ENCODE results near the gene OTUD7B. TPM values are rescaled to one million over a fixed set of nuclear protein-coding genes. Genes with fewer than 3 reads are reported as not detected.

OTUD7B gene
- total RNA-seq, 1 experiment from 2014 or later, result 11.5 TPM

- H3K4me1 ChIP-seq (ENCODE audit: insufficient read depth, low read length), result peaks cover 28% of the 10 kb centered on the region
- ChIA-PET POLR2A (ENCODE audit: unreplicated experiment) (no interaction called here), CTCF (interaction anchor here (0.6 kb wide), 1 partner anchor 38 kb away, joined by 3 read pairs; a partner anchor contains a TSS)
- TF ChIP-seq EZH2phosphoT487 (IDR thresholded peaks at IDR 0.05; ENCODE audit: borderline replicate concordance, low read length) (no peak), CTCF (conservative IDR thresholded peaks at IDR 0.05; ENCODE audit: low read depth, low read length) (no peak), EZH2 (IDR thresholded peaks at IDR 0.05; ENCODE audit: low read length, unreplicated experiment) (no peak)
- intact Hi-C loops (cut with micrococcal nuclease), result no loop called here
- peak overlapping the region; percentile 93 for H3K4me3 ChIP-seq (ENCODE audit: low read length)
- H3K27ac ChIP-seq (ENCODE audit: low read length), result no peak overlapping the region
- peaks cover 27% of the 10 kb centered on the region; the same call in 1 of the 2 replicates for H4K20me1 ChIP-seq (ENCODE audit: low read length)
- peaks cover 34% of the 10 kb centered on the region for H3K79me2 ChIP-seq (ENCODE audit: low read length)
- H3K9ac ChIP-seq (ENCODE audit: low read length), result no peak overlapping the region
- no peaks in the 10 kb centered on the region for H3F3A ChIP-seq (ENCODE audit: low read length, unreplicated experiment)
- H3K9me3 ChIP-seq (ENCODE audit: low read length), result no peaks in the 10 kb centered on the region
- H3K4me2 ChIP-seq (ENCODE audit: low read length), result peak overlapping the region; percentile 86
- H3K27me3 ChIP-seq (ENCODE audit: low read length), result no peaks in the 10 kb centered on the region
- ATAC-seq, result no peak
- no peak overlapping the region for H2AFZ ChIP-seq (ENCODE audit: low read length)
- no peak for DNase-seq
- BruUV-seq (replicated peaks), result no TSS peak
- peaks cover 53% of the 10 kb centered on the region for H3K36me3 ChIP-seq (ENCODE audit: low read depth, low read length)
- H3K9me2 ChIP-seq (replicated peaks; ENCODE audit: low read length), result no peaks in the 10 kb centered on the region
Observed at GRCh38 chr1:149925345-149925744, 85.2 kb downstream of the OTUD7B start.

- ATAC-seq (no peak), DNase-seq (no peak)
- TF ChIP-seq EZH2 (IDR thresholded peaks at IDR 0.05; ENCODE audit: low read length, unreplicated experiment) (no peak), EZH2phosphoT487 (IDR thresholded peaks at IDR 0.05; ENCODE audit: borderline replicate concordance, low read length) (no peak), CTCF (conservative IDR thresholded peaks at IDR 0.05; ENCODE audit: low read depth, low read length) (no peak)
- POLR2A ChIA-PET (ENCODE audit: unreplicated experiment), result no interaction called here
- Histone ChIP-seq H3K9ac (ENCODE audit: low read length) (no peak overlapping the region), H3K4me1 (ENCODE audit: insufficient read depth, low read length) (peaks cover 26% of the 10 kb centered on the region), H3K79me2 (ENCODE audit: low read length) (peaks cover 34% of the 10 kb centered on the region), H3K9me3 (ENCODE audit: low read length) (no peaks in the 10 kb centered on the region), H3K36me3 (ENCODE audit: low read depth, low read length) (peaks cover 53% of the 10 kb centered on the region), H3K9me2 (replicated peaks; ENCODE audit: low read length) (no peaks in the 10 kb centered on the region), H3K4me3 (ENCODE audit: low read length) (no peak overlapping the region), H4K20me1 (ENCODE audit: low read length) (peaks cover 27% of the 10 kb centered on the region; the same call in 1 of the 2 replicates), H3F3A (ENCODE audit: low read length, unreplicated experiment) (peaks cover 3% of the 10 kb centered on the region), H3K27ac (ENCODE audit: low read length) (no peak overlapping the region), H3K27me3 (ENCODE audit: low read length) (no peaks in the 10 kb centered on the region), H3K4me2 (ENCODE audit: low read length) (no peak overlapping the region), H2AFZ (ENCODE audit: low read length) (no peak overlapping the region)
- intact Hi-C loops (cut with micrococcal nuclease), result no loop called here
- no TSS peak for BruUV-seq (replicated peaks)
- CTCF ChIA-PET, result no interaction called here
Observed at GRCh38 chr1:149923626-149924025, 86.9 kb downstream of the OTUD7B start.

- intact Hi-C loops (cut with micrococcal nuclease), result no loop called here
- no peak within 1 kb of the TSS for H3K27ac ChIP-seq (ENCODE audit: low read length)
- H3F3A ChIP-seq (ENCODE audit: low read length, unreplicated experiment), result peaks cover 5% of the 10 kb centered on the region
- no peak within 1 kb of the TSS for H3K4me2 ChIP-seq (ENCODE audit: low read length)
- TF ChIP-seq EZH2 (IDR thresholded peaks at IDR 0.05; ENCODE audit: low read length, unreplicated experiment) (no peak), EZH2phosphoT487 (IDR thresholded peaks at IDR 0.05; ENCODE audit: borderline replicate concordance, low read length) (no peak), CTCF (conservative IDR thresholded peaks at IDR 0.05; ENCODE audit: low read depth, low read length) (no peak)
- no peaks in the 10 kb centered on the region for H4K20me1 ChIP-seq (ENCODE audit: low read length)
- no peaks in the 10 kb centered on the region for H3K27me3 ChIP-seq (ENCODE audit: low read length)
- no peaks in the 10 kb centered on the region for H3K9me2 ChIP-seq (replicated peaks; ENCODE audit: low read length)
- H3K79me2 ChIP-seq (ENCODE audit: low read length), result no peaks in the 10 kb centered on the region
- CTCF ChIA-PET, result no interaction called here
- POLR2A ChIA-PET (ENCODE audit: unreplicated experiment), result no interaction called here
- no peaks in the 10 kb centered on the region for H3K4me1 ChIP-seq (ENCODE audit: insufficient read depth, low read length)
- DNase-seq, result no peak
- no peak within 1 kb of the TSS for H3K4me3 ChIP-seq (ENCODE audit: low read length)
- H3K36me3 ChIP-seq (ENCODE audit: low read depth, low read length), result peaks cover 8% of the 10 kb centered on the region
- H3K9ac ChIP-seq (ENCODE audit: low read length), result no peak within 1 kb of the TSS
- no peaks in the 10 kb centered on the region for H3K9me3 ChIP-seq (ENCODE audit: low read length)
- no TSS peak for BruUV-seq (replicated peaks)
- no peak within 1 kb of the TSS for H2AFZ ChIP-seq (ENCODE audit: low read length)
- no peak for ATAC-seq
Observed at GRCh38 chr1:149917571-149918144, 92.9 kb downstream of the OTUD7B start, which contains the start of gene SV2A. Gene SV2A (minus strand): TSS chr1:149917844. CDS start chr1:149913840, 4,004 bp downstream.

All from PC-3 (cell line).